GF-D8 (cell line): Measurements from ENCODE around the gene COQ8A.
"Not testable (repeated sequence)": the region's sequence is repeated elsewhere in the genome, so short reads cannot be mapped to it uniquely, and the experiment has no call there.

Experiments
- DNase-seq: peaks from one replicate; lab custom pipeline; 2025; lab: John Stamatoyannopoulos, UW

COQ8A gene

GRCh38 chr1:226985839-226986463 is 45.9 kb downstream of the COQ8A start:
- DNase-seq: no peak

DNA sequence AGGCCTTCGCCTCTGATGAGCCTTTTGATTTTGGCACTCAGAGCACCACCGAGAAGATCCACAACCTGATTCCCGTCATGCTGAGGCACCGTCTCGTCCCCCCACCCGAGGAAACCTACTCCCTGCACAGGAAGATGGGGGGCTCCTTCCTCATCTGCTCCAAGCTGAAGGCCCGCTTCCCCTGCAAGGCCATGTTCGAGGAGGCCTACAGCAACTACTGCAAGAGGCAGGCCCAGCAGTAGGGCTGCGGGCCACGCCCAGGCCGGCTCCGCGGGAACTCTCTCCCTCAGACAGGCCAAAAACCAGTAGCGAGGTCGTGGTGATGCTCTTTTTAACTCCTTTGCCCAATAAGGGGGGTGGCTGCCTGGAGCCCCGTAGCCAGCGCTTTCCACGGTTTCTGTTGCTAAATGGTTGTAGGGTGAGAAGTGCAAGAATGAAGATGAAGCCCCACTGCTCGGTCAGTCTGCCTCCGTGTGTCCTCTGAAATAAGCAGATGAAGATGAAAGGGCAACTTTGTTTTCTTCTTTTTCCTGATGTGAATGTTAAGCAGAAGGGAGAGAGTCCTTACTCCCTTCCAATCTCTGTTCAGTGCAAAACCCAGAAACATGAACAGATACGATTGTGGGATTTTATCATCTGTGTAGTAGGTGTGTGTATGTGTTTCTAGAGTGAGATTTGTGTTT is 46.5 kb downstream of the COQ8A start:
- DNase-seq: no peak

DNA sequence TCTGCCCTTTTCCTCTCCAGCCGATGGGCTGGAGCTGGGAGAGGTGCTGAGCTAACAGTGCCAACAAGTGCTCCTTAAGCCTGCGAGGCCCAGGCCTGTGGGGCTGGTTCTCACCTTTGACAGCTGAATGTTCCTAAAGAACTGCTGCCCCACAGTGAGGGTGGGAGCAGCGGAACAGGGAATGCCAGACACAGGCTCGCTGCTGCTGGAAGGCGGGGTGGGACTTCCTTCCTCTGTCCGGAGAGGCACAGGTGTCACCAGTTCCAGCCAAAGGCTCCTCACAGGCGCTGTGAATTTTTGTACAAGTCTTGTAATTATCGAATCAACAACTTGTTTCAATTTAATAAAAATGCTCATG is 47.1 kb downstream of the COQ8A start:
- no peak for DNase-seq

- DNase-seq: no peak
Measured at GRCh38 chr1:226987623-226988333, 47.7 kb downstream of the COQ8A start.

DNA sequence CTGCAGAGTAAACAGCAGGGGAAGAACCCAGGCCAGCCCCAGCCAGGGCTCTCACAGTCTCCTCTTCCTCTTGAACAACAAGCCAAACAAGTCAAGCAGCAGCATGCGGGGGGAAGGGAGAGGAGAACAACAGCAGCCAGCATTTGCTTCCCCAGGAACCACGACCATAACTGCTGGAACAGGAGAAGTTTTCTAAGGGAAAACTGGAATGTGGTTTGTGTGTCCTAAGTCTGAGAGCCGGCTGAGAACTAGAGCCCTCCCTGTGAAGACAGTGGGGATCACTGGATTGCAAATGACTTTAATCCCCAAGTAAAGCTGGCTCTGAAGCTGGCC is 48.2 kb downstream of the COQ8A start:
- no peak for DNase-seq

GRCh38 chr1:226989085-226989920 is 49.2 kb downstream of the COQ8A start:
- DNase-seq: no peak

DNA sequence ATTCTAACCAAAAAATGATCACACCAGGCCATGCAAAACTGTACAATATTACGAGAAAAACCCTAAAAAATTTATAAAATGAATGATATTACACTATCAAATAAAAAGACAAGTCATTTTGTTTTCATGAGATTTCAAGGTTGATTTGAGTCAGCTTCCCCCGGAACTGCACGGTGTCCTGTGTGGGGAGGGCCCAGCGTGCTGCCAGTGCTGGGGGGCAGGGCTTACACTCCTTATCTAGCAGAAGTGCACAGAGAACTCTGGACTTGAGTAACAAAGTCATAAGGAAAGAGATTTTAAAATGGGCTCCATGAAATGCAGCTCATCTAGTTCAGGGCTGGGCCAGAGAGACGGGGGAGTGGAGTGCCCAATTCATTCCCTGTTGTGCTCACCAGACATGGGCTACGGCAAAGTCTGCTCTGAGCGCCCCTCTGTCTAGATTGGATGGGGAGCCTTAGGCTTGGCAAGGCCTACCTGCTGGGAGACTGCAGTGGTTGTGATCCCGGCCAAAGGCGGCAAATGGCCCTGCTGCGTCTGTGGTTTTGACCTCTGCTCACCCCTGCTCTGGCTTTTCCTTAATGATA is 50.1 kb downstream of the COQ8A start:
- no peak for DNase-seq

DNA sequence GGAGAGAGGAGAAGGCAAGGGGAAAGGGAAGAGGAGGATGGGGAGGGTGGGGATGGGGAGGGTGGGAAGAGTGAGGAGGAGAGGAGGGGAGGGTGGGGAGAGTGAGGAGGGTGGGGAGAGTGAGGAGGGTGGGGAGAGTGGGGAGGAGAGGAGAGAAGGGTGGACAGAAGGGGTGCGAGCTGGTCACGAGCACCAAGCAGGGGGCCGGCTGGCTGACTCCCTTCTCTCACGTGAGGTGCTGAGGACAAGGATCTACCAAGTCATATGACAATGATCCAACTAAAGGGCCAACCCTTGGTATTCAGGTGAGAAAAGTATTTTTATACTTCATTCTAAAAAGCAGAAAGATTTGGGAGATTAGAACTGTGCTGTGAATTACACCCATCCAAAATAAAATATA is 51.8 kb downstream of the COQ8A start:
- no peak for DNase-seq

- DNase-seq: no peak
Measured at GRCh38 chr1:226993814-226994585, 53.9 kb downstream of the COQ8A start.

GRCh38 chr1:226994586-226995364 is 54.7 kb downstream of the COQ8A start:
- no peak for DNase-seq

GRCh38 chr1:226995365-226996332 is 55.6 kb downstream of the COQ8A start:
- no peak for DNase-seq

GRCh38 chr1:226999579-226999978 is 59.5 kb downstream of the COQ8A start:
- not testable (repeated sequence) for DNase-seq

GRCh38 chr1:227002531-227003049 is 62.5 kb downstream of the COQ8A start:
- no peak for DNase-seq

DNA sequence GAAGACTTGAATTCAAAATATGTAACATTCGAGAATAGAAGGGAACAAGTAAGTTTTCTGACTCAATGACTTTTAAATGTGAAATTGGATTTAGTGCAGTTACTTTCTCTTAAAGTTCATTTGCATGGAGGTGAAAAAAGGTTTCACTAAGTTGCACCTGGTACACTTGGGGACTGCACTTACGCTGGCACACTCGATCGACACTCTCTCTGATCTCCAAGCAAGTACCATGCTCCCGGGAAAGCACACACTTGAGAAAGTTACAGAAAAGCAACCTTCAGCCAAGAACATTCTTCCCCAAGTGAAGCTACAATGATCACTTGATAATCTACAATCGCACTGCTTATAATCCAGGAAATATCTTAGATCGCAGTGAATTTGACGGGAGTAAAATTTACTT is 63.1 kb downstream of the COQ8A start:
- DNase-seq: no peak

GRCh38 chr1:227004796-227005195 is 64.7 kb downstream of the COQ8A start:
- DNase-seq: no peak

DNA sequence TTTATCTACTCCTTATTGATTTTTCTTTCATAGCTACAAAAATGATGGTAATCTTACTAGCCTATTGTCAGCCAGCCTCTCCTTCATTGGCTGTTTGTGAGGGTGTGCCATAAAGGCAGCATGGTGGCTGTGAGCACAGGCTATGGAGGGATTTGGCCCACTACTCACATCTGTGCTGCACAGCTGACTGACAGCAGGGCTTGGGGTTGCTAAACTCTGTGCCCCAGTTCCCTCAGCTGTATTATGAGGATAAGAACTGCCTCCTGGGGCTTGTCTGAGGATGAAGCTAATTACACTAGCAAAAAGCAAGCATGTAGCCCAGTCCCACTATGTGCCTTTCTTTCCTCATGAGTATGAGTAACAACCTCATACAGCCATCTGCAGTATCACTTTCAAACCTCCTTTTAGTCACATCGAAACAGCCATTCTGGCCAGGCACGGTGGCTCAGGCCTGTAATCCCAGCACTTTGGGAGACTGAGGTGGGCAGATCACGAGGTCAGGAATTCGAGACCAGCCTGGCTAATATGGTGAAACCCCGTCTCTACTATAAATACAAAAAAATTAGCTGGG is 66.2 kb downstream of the COQ8A start:
- no peak for DNase-seq

DNA sequence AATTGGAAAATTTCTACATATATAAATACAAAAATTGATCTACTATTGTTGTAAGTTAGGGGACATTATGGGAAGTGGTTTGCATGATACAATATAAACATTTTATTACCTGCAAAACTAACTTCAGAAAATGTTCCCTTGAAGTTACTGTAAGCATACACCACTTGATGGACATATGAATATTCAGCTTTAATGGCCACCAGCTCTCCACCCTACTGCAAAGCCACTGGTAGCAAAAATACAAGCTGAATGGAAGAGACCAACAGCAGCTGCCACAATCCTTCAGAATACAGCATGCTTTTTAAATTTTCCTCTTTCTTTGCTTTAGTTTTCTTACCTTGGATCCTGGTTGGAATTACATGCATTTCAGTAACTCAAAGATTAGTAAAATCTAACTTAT is 69.8 kb downstream of the COQ8A start:
- no peak for DNase-seq

- DNase-seq: no peak
Measured at GRCh38 chr1:227010645-227011044, 70.6 kb downstream of the COQ8A start.

GRCh38 chr1:227016990-227017389 is 76.9 kb downstream of the COQ8A start:
- DNase-seq: no peak
